Skeletal muscle cell (primary cell): Measurements from ENCODE around the gene IL4I1.

Source experiments
- DNase-seq: peaks from one replicate; pipeline ENCODE4 v3.0.0-alpha.2; 2010; ENCODE audit warnings: low read depth
- H3K4me3 ChIP-seq: 2 replicates; pipeline ENCODE4 v1.5.1; 2011; ENCODE audit warnings: low read depth, mild to moderate bottlenecking, control low read depth, low read length, moderate library complexity

Gene IL4I1

DNA sequence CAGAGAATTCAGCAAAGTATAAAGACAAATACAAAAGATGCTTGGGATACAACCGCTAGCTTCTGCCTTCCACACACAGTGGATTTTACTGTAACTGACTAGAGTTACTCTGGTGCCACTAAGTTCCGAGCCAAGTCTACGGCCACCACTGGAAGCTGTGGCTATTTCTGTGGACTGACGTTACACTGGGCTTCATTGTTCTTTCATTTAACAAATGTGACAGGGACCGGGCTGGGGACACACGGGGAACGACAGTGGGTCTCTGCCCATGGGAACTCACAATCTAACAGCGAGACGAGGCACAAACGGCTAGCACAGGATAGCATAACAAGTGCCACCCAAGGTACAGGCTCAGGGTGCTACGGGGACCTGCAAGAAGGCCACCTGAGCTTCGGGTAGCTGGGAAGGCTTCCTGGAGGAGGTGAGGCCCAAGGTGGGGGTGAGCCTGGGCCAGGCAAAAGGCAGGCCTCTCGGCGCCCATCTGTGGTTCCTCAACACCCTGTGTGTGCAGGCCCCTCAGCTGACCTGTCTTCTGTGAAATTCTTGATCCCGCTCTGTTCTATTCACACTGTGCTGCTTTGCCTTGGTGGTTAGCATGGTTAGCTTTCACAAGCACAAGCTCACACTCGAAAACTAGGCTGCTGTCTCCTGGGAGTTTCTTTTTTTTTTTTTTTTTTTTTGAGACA lies 10.3 kb upstream of the IL4I1 start:
- DNase-seq = no peak
- H3K4me3 ChIP-seq = no peak overlapping the region

DNA sequence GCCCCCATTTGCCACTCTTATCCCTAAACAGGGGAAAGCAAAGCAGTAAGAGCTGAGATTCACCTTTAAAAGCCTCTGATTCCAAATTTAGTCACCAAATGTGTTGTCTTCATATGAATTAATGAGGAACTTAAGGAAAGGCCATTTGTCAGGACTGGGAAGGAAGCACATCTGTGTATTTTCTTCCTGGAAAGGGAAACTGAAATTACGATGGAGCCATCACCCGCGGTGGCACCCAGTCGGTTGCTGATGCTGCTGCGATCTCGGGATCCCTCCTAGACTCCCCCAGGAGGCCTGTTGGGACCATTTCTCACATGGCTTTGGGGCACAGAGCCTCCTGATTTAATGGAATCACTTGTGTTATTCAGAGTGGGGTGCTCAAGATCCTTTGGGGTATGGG lies 7.4 kb upstream of the IL4I1 start:
- no peak for DNase-seq
- no peak overlapping the region for H3K4me3 ChIP-seq

DNA sequence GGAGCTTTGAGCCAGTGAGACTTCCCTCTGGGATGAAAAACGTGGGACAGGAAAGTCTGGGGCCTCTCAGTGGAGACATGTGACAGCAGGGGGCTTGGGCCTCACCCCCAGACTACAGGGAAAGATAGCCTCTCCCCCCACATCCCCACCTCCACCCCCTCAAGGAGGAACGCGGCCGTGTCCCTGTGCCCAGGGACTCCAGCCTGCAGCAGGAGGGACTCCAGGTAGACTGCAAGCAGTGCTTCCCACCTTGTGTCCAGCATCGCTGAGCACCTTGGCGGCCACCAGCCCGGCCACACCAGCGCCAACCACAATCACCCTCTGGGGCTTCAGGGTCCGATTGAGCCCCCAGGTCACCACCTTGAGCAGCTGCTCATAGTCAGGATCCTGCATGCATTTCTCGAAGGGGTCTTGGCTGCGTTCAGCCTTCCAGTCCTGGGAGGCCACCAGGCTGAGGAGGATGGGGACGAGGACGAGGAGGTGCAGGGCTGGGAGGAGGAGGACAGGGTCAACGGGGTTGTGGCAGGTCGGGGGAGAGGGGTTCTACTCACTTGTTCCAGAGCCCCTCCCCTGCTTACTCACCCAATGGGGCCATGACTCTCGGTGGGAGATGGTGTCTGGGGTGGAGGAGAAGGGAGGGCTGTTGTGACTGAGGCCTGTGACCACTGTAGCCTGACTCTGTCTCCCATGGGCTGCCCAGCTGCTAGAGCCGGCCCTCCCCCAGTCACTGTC lies 955 bp downstream of the IL4I1 start:
- no peak overlapping the region for H3K4me3 ChIP-seq
- DNase-seq = no peak

DNA sequence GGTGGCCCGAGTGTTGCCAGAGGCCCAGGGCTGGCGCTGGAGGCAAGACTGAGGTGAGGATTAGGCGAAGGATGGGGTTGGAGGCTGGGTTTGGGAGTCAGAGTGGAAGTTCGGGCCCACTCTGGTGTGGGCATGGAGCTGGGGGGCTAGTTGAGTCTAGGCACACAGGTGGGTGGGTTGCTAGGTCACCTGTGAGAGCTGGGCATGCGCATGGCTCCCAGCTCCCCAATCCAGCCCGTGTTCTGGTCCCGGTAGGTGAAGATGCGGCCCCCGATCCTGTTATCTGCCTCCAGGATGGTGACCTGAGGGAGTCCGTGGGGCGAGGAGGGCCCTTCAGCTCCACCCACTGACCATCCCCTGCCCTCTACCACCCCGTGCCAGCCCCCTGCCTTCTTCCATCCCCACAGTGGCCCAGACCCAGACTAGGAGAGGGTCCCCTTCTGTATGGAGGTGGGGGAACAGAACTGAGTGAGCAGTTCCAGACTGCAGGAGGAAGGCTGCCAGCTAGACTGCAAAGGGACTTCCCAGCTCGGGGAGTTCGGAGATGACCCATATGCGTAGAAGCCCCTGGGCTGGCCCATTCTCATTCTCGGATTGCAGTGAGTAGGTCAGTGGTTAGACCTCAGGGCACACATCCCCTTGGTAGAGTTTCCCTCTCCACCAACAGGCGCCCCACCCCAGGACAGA lies 1.7 kb downstream of the IL4I1 start:
- H3K4me3 ChIP-seq = no peak overlapping the region
- no peak for DNase-seq

GRCh38 chr19:49894011-49894664 lies 2.5 kb downstream of the IL4I1 start:
- DNase-seq = no peak

DNA sequence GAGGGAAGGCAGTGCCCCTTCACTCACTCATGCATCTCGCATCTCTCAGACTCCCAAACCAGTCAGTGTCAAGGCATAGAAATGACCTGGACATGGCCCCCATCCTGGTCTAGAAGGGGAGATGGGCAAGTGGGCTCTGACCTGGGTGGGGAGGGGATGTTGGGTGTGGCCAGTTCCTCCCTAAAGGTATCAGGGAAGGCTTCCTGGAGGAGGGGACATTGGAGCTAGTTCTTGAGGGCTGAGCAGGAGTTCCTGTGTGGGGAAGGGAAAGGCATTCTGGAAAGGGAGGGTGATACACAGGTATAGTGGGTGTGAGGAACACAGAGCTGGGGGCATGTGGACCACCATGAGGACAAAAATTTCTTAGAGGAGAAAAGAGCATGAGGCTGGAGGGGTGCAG lies 4.0 kb downstream of the IL4I1 start:
- no peak for DNase-seq
- no peak overlapping the region for H3K4me3 ChIP-seq

More at GRCh38 chr19:49894011-49894664, 2.5 kb downstream of the IL4I1 start:
- no peak overlapping the region for H3K4me3 ChIP-seq

DNA sequence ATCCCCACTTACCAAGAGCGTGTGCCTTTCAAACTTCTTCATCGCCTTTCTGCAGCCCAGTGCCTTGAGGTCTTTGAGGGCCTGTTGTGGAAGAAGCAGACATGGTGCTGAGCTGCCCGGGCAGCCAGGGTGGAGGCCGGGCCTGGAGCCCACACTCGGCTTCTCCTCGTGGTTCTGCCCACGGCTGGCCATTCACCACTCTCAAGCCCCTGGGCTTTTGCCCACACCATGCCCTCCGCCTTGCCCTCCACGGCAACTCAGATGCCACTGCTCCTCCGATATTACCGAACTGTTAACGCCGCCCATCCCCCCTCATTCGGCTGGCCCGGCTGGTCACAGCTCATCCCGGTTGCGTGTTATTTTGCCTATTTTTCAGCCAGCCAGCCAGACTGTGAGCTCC lies 5.3 kb downstream of the IL4I1 start:
- no peak for DNase-seq
- H3K4me3 ChIP-seq = no peak overlapping the region

DNA sequence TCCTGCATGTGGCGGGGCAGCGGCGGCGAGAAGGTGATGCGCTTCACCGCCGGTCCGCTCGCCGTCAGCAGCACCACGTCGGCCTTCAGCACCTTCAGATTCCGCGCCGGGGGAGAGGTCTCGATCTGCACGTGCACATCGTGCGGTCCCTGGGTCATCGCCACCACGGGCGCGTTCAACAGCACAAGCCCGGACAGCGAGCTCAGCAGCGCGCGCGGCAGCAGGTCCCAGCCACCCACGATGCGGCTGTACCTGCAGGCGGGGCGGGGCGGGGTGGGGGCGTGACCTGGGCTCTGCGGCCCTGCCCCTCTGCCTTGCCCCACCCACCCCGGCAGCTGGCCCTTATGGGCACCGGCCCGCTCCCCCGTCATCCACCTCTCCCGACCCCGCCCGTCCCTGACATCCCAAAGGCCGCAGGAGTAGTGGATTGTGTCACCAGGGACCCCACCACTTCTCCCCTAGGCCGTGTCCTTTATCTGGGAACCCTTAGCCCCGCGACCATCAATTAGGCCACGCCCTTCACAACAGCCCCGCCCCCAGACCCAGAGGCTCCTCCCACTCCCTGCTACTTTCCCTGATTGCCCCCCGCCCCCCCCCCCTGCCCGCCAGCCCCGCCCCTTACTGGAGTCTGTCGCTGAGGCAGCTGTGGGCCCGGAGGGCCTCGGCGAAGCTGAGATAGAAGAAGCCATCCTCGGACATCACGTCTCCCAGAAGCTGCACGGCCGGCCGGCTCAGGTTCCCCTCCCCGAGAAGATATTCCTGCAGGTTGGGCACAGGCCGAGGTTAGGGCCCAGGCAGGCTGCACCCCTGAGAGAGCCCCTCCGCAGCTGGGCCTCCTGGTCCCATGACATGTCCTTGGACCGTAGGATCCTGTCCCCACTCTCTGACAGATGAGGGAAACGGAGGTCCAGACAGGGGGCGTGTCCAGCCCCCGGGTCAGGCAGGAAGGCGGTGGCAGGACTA lies 6.1 kb downstream of the IL4I1 start:
- H3K4me3 ChIP-seq = peak overlapping the region; percentile 29
- no peak for DNase-seq

- peak overlapping the region; percentile 29 for H3K4me3 ChIP-seq
Observed at GRCh38 chr19:49889687-49890348, 6.9 kb downstream of the IL4I1 start.

GRCh38 chr19:49889038-49889686 lies 7.5 kb downstream of the IL4I1 start:
- DNase-seq = no peak
- no peak overlapping the region for H3K4me3 ChIP-seq

More at GRCh38 chr19:49889687-49890348, 6.9 kb downstream of the IL4I1 start:
- peak; percentile 24 for DNase-seq

- DNase-seq = no peak
- H3K4me3 ChIP-seq = no peak overlapping the region
Observed at GRCh38 chr19:49888510-49888824, 8.2 kb downstream of the IL4I1 start.

GRCh38 chr19:49887665-49888509 lies 8.8 kb downstream of the IL4I1 start:
- DNase-seq = no peak
- no peak overlapping the region for H3K4me3 ChIP-seq

- DNase-seq = no peak
Observed at GRCh38 chr19:49887037-49887664, 9.5 kb downstream of the IL4I1 start.

DNA sequence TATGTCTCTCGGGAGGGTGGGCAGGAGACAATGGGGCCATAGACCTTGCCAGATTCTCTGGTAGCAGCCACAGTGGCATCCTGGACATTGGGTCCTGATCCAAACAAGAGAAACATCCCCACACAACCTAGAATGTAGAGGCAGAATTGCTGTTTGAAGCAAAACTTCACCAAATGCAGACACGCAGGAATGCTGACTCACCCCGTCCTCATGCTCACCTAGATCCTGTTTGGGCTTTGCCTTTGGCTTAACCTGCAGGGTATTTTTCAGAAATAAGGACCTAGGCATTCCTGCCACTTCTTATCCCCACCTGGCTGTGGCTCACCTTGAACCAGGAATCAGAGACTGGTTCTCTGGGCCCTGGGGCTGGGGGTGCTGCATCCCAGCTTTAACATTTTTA lies 11.9 kb downstream of the IL4I1 start:
- no peak overlapping the region for H3K4me3 ChIP-seq
- DNase-seq = no peak

More at GRCh38 chr19:49887037-49887664, 9.5 kb downstream of the IL4I1 start:
- H3K4me3 ChIP-seq = no peak overlapping the region

DNA sequence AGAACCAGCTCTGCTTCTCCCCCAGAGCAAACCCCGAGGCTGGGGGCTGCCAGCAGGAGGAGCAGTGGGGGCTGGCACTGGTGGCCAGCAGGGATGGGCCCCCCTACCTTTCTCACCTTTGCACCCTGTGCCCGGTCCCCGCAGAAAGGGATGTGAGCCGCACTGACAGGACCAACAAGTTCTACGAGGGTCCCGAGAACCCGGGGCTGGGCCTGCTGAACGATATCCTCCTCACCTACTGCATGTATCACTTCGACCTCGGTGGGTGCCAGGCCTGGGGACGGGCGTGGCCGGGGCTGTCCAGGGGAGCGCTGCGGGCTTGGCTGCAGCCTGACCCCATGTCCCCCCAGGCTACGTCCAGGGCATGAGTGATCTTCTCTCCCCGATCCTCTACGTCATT lies 12.6 kb downstream of the IL4I1 start:
- no peak overlapping the region for H3K4me3 ChIP-seq
- no peak for DNase-seq

GRCh38 chr19:49883094-49883493 lies 13.6 kb downstream of the IL4I1 start:
- H3K4me3 ChIP-seq = no peak overlapping the region
- no peak for DNase-seq

- no peak for DNase-seq
- H3K4me3 ChIP-seq = no peak overlapping the region
Observed at GRCh38 chr19:49882643-49883042, 14.0 kb downstream of the IL4I1 start.
